Heart right ventricle (tissue), 16 donors: ENCODE measurements around the gene ERMARD. TPM values are rescaled to one million over a fixed set of nuclear protein-coding genes. Genes with fewer than 3 reads are reported as not detected.
A peak's percentile ranks its signal among the peaks of the same experiment; 100 is the strongest.

Source experiments
- ATAC-seq, 8 donors: fragments of 200-7000 bp; cut with Tn5 transposase; one replicate each; pipeline ENCODE4 v1.9.1; 2020; ENCODE audit warnings: mild to moderate bottlenecking in 8 of 8, moderate library complexity in 8 of 8, moderate number of reproducible peaks in 1 of 8
- DNase-seq, 2 donors: peaks; one replicate each; pipeline ENCODE4 v3.0.0-alpha.2; 2020
- H3K27ac ChIP-seq, 10 donors: fragments of 200-600 bp; sonication (generic) in 2 of 10; one replicate each; pipeline versions ENCODE4 v1.5.0 to v1.8.0; 2020 to 2022; ENCODE audit warnings: mild to moderate bottlenecking in 3 of 10
- H3K27me3 ChIP-seq, 7 donors: fragments of 200-600 bp; one replicate each; pipeline ENCODE4 v1.8.0; 2021 to 2022; ENCODE audit warnings: mild to moderate bottlenecking in 2 of 7
- H3K36me3 ChIP-seq, 9 donors: fragments of 200-600 bp; sonication (generic) in 1 of 9; one replicate each; pipeline versions ENCODE4 v1.5.0 to v1.8.0; 2020 to 2022; ENCODE audit warnings: mild to moderate bottlenecking in 2 of 9
- H3K4me1 ChIP-seq, 9 donors: fragments of 200-600 bp; sonication (generic) in 1 of 9; one replicate each; pipeline versions ENCODE4 v1.5.0 to v1.8.0; 2020 to 2022; ENCODE audit warnings: mild to moderate bottlenecking in 4 of 9
- H3K4me3 ChIP-seq, 10 donors: fragments of 200-600 bp; sonication (generic) in 2 of 10; one replicate each; pipeline versions ENCODE4 v1.5.0 to v1.8.0; 2020 to 2022; ENCODE audit warnings: mild to moderate bottlenecking in 7 of 10, moderate library complexity in 2 of 10
- H3K9me3 ChIP-seq, 11 donors: fragments of 200-600 bp in 10 of 11; sonication (generic) in 2 of 11; one replicate each; pipeline versions ENCODE4 v1.5.0 to v1.8.0; 2013 to 2022; ENCODE audit warnings: mild to moderate bottlenecking in 2 of 11, control low read depth in 1 of 11, moderate library complexity in 1 of 11
- WGBS, 2 donors: extraction: QIAGEN DNeasy Blood & Tissue Kit; methylation state at CpG; one replicate each; pipeline ENCODE4 v1.1.7; 2013; ENCODE audit warnings: inconsistent platforms in 1 of 2; 5-methylcytosine and 5-hydroxymethylcytosine counted together
- intact Hi-C, 10 donors: fragments of 100-400 bp; cut with DNase I; formaldehyde crosslinking; loops; one replicate each; pipeline versions ENCODE4 v1.11.1 to v1.14.2; 2022
- polyA plus RNA-seq, 2 donors: library from polyadenylated mRNA; stranded (reverse); fragments of 200-250 nt; gene quantifications; one replicate each; pipeline ENCODE4 v1.2.3, GENCODE V29; 2013
- total RNA-seq, 10 donors: library from RNA; stranded (reverse); fragmentation: NEBNext Ultra II Directional in 3 of 10; extraction: Animal tissue kit (Norgen Biotek cat#: 25700) in 3 of 10; gene quantifications; one replicate each; pipeline versions ENCODE4 v1.2.1 to v1.2.4, GENCODE V29; 2021 to 2023
- TF ChIP-seq, protein P1 (sequence below), 9 donors: fragments of 200-600 bp; sonication (generic) in 2 of 9; IDR thresholded peaks; one replicate each; pipeline versions ENCODE4 v1.5.0 to v1.8.0; 2021 to 2022; ENCODE audit warnings: antibody characterized with exemption in 9 of 9, mild to moderate bottlenecking in 5 of 9, moderate library complexity in 1 of 9
- donor health status: Arrhythmogenic right ventricular cardiomyopathy.
- donor health status: ischemic (EF 13 %, LVEDD 7.1; RV severe dilation, severe dysfunction).
- donor health status: healthy with polysubstance abuse.
- donor health status: DM: no; HTN: yes; CAD: no.
- donor health status: DM: no; HTN: no; CAD: no.
- donor health status: ischemic (EF 25% LVEDD 6.9; RV normal size, moderate dysfunction).
- donor health status: ischemic (EF 25% LVEDD 5.7; RV mildly dilated, moderate dysfunction).
- donor health status: healthy.
- donor health status: DM: yes; HTN: yes; CAD: no.
- donor health status: Ischemic cardiomyopathy.
- donor health status: ischemic (EF 35%, LVEDD 5.7; RV mildly dilated, moderate dysfunction).
- donor health status: nonischemic (EF 11% LVEDD 7.7; RV severe dilation, severe dysfunction).
- donor health status: DM: yes; HTN: yes; CAD: no.
- donor health status: PGD.
- donor health status: ischemic (EF 29% LVEDD 5.4; RV normal size, mild dysfunction).
- donor health status: nonischemic (EF 23%, LVEDD 6.1; RV moderate dilation, normal function).

ERMARD gene
- total and polyA plus RNA-seq, 12 donors, result 7.5 to 38.5 (median 10.0) TPM

DNA sequence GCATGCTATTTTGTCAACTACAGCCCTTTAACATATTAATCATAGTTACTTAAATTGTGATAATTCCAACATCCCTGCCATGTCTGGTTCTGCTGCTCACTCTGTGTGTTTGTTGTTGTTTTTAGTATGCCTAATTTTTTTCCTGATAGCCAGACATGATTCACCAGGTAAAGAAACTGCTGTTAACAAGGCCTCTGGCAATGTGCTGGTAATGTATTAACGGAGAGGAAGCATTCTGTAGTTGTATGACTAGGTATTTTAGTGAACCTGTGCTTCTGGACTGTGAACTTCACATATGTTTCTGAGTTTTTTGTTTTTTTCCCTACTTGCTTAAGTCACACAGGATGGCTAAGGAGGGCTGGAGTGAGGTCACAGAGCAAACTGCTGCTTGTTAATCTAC is 4.9 kb upstream of the ERMARD start:
- Histone ChIP-seq H3K4me3 (no peak overlapping the region), H3K4me1 (peaks cover 0 to 18% (median 11%) of the 10 kb centered on the region in 9 donors), H3K27me3 (no peaks in the 10 kb centered on the region), H3K9me3 (peaks cover 0 to 17% (median 0%) of the 10 kb centered on the region in 11 donors), H3K36me3 (no peaks in the 10 kb centered on the region), H3K27ac (no peak overlapping the region)
- intact Hi-C loops, result no loop called here
- no peak for ATAC-seq
- DNase-seq, result no peak
- TF ChIP-seq, protein P1, sequence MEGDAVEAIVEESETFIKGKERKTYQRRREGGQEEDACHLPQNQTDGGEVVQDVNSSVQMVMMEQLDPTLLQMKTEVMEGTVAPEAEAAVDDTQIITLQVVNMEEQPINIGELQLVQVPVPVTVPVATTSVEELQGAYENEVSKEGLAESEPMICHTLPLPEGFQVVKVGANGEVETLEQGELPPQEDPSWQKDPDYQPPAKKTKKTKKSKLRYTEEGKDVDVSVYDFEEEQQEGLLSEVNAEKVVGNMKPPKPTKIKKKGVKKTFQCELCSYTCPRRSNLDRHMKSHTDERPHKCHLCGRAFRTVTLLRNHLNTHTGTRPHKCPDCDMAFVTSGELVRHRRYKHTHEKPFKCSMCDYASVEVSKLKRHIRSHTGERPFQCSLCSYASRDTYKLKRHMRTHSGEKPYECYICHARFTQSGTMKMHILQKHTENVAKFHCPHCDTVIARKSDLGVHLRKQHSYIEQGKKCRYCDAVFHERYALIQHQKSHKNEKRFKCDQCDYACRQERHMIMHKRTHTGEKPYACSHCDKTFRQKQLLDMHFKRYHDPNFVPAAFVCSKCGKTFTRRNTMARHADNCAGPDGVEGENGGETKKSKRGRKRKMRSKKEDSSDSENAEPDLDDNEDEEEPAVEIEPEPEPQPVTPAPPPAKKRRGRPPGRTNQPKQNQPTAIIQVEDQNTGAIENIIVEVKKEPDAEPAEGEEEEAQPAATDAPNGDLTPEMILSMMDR (IDR thresholded peaks at IDR 0.05), result no peak
- 84 to 91% methylated on average over 1 of the region's 1 CpG for WGBS, 2 donors

DNA sequence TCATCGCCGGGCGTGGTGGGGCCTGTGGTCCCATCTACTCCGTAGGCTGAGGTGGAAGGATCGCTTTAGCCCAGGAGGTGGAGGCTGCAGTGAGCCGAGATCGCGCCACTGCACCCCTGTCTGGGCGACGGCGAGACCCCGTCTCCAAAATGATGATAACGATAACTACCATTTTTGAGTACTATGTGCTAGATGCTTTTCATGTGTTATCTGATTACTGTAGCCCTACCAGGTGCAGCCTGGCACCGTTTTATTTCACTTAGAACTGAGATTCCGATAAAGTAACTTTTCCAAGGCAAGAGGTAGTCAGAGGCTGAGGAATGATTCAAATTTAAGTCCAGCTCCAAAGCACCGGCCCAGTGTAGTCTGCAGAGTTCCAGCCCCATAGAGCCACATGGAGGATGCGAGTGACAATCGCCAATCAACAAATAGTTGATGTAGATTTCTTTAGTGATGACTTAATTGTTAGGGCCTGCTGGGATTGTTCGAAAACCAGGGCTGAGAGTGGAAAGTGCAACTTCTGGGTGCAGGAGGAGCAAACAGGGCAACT is 727 bp downstream of the ERMARD start:
- peak overlapping the region; percentile 53 to 96 (median 88) for H3K4me3 ChIP-seq
- 5 to 7% methylated on average over 19 of the region's 19 CpGs for WGBS, 2 donors
- H3K27ac ChIP-seq, result peak overlapping the region; percentile 81 to 99 (median 96)
- peaks cover 0 to 19% (median 2%) of the 10 kb centered on the region in 9 donors for H3K36me3 ChIP-seq
- no peaks in the 10 kb centered on the region for H3K27me3 ChIP-seq
- peaks cover 0 to 1% (median 0%) of the 10 kb centered on the region in 11 donors for H3K9me3 ChIP-seq
- intact Hi-C loops, result loop anchor here in 6 of 10 donors (5.0 to 10.0 kb wide), 4 partner anchors 50 to 805 kb away; partner anchors contain the start of genes PSMB1 (in 5 of the 6), TBP (in 5 of the 6), C6orf120 (in 1 of the 6) and WDR27 (in 1 of the 6)
- TF ChIP-seq, protein P1 (IDR thresholded peaks at IDR 0.05), result no peak
- ATAC-seq (peak in 4 of 8 donors; percentile 25 to 58 (median 40)), DNase-seq (no peak)
- peaks cover 2 to 32% (median 24%) of the 10 kb centered on the region in 9 donors for H3K4me1 ChIP-seq

- TF ChIP-seq, protein P1 (IDR thresholded peaks at IDR 0.05), result no peak
- ATAC-seq, result no peak
- no peak overlapping the region for H3K27ac ChIP-seq
- peaks cover 2 to 24% (median 21%) of the 10 kb centered on the region in 9 donors for H3K4me1 ChIP-seq
- 83 to 87% methylated on average over 6 of the region's 6 CpGs for WGBS, 2 donors
- no peaks in the 10 kb centered on the region for H3K27me3 ChIP-seq
- intact Hi-C loops, result loop anchor here in 1 of 10 donors (10.0 kb wide), 1 partner anchor 800 kb away; the partner anchor contains the start of genes PSMB1 and TBP
- no peak for DNase-seq
- peaks cover 0 to 49% (median 22%) of the 10 kb centered on the region in 9 donors for H3K36me3 ChIP-seq
- H3K9me3 ChIP-seq, result no peaks in the 10 kb centered on the region
- no peak overlapping the region for H3K4me3 ChIP-seq
Measured at GRCh38 chr6:169755162-169755561, 3.7 kb downstream of the ERMARD start.

DNA sequence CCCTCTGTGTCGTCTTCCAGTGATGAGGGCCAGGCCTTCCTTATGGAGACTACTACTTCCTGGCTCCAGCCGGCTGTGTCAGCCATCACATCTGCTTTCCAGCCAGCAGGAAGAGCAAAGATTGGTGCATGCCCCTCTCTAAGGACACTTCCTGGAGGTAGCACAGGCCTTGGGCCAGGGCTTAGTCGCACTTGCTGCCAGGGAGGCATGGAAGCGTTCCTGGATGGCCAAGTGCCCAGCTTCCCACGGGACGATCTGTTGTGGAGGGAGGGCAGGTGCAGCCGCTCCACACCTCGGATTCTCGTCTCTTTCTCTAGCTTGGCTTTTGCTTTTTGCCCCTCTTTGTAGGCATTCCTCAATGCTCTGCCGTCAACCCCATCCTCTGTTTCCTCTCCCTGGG is 11.9 kb downstream of the ERMARD start:
- ATAC-seq, result peak in 6 of 8 donors; percentile 38 to 91 (median 56)
- no peaks in the 10 kb centered on the region for H3K9me3 ChIP-seq

More for the DNA sequence above, 11.9 kb downstream of the ERMARD start:
- WGBS, 2 donors, result 53 to 60% methylated on average over 10 of the region's 10 CpGs
- TF ChIP-seq, protein P1 (IDR thresholded peaks at IDR 0.05), result no peak
- Histone ChIP-seq H3K36me3 (peaks cover 0 to 100% (median 56%) of the 10 kb centered on the region in 9 donors), H3K4me1 (peaks cover 0 to 6% (median 0%) of the 10 kb centered on the region in 9 donors), H3K27me3 (no peaks in the 10 kb centered on the region), H3K27ac (no peak overlapping the region), H3K4me3 (no peak overlapping the region)
- DNase-seq, result peak in 1 of 2 donors; percentile 46
- intact Hi-C loops, result no loop called here
